IMR-90 (cell line): Measurements from ENCODE around the gene BCAS1. TPM values are rescaled to one million over a fixed set of nuclear protein-coding genes. Genes with fewer than 3 reads are reported as not detected.

ENCODE experiments used
- ATAC-seq: fragments of 200-7000 bp; cut with Tn5 transposase; 2 replicates; pipeline ENCODE4 v1.9.1; 2020; ENCODE audit warnings: low read depth, mild to moderate bottlenecking, moderate library complexity
- BruUV-seq: library from RNA; stranded (reverse); fragments of 400-500 nt; replicated peaks from 2 replicates; lab custom pipeline; 2021; lab: Mats Ljungman, UMichigan
- CTCF ChIA-PET: fragments of 300-600 bp; formaldehyde crosslinking; extraction: SDS; loops from one replicate; lab custom pipeline; 2021; ENCODE audit warnings: antibody characterized with exemption; lab: Yijun Ruan, JAX
- POLR2A ChIA-PET: fragments of 300-600 bp; sonication (Branson Sonifier 250); formaldehyde crosslinking; loops from one replicate; lab custom pipeline; 2022; ENCODE audit warnings: antibody characterized with exemption; ENCODE audit not compliant: unreplicated experiment; lab: Charles Lee
- DNase-seq: peaks from one replicate; pipeline ENCODE4 v3.0.0; 2013
- H2AFZ ChIP-seq: replicated peaks from 2 replicates; pipeline ENCODE3; 2013; ENCODE audit warnings: low read length, mild to moderate bottlenecking; ENCODE audit not compliant: poor library complexity
- H2AK5ac ChIP-seq: 2 replicates; pipeline ENCODE4 v1.6.1; 2013; ENCODE audit warnings: low read depth, low read length, inconsistent platforms
- H2AK9ac ChIP-seq: replicated peaks from 2 replicates; pipeline ENCODE3; 2013; ENCODE audit warnings: mild to moderate bottlenecking, low read depth, low read length, moderate library complexity; ENCODE audit not compliant: poor library complexity
- H2BK120ac ChIP-seq: 2 replicates; pipeline ENCODE4 v1.6.1; 2013; ENCODE audit warnings: low read depth, low read length, inconsistent platforms
- H2BK15ac ChIP-seq: 3 replicates; pipeline ENCODE4 v1.6.1; 2013; ENCODE audit warnings: low read depth, low read length, inconsistent platforms
- H2BK20ac ChIP-seq: 2 replicates; pipeline ENCODE4 v1.6.1; 2013; ENCODE audit warnings: low read depth, mild to moderate bottlenecking, inconsistent platforms, low read length, moderate library complexity
- H2BK5ac ChIP-seq: 2 replicates; pipeline ENCODE4 v1.6.1; 2013; ENCODE audit warnings: mild to moderate bottlenecking, low read depth, low read length, inconsistent platforms; ENCODE audit not compliant: poor library complexity, severe bottlenecking
- H3K14ac ChIP-seq: replicated peaks from 2 replicates; pipeline ENCODE4 v1.6.1; 2013; ENCODE audit warnings: low read depth, low read length, inconsistent platforms
- H3K18ac ChIP-seq: 2 replicates; pipeline ENCODE4 v1.6.1; 2013; ENCODE audit warnings: low read depth, low read length, control low read depth
- H3K23ac ChIP-seq: 2 replicates; pipeline ENCODE4 v1.6.1; 2013; ENCODE audit warnings: low read depth, low read length, inconsistent platforms
- H3K27ac ChIP-seq: 2 replicates; pipeline ENCODE4 v1.5.1; 2013; ENCODE audit warnings: mild to moderate bottlenecking, control low read depth, low read length; ENCODE audit not compliant: insufficient read depth
- H3K27me3 ChIP-seq: 2 replicates; pipeline ENCODE4 v1.6.1; 2013; ENCODE audit warnings: low read length; ENCODE audit not compliant: control insufficient read depth, insufficient read depth
- H3K36me3 ChIP-seq: 2 replicates; pipeline ENCODE4 v1.6.1; 2013; ENCODE audit warnings: low read length, mixed read lengths; ENCODE audit not compliant: control insufficient read depth, insufficient read depth
- H3K4ac ChIP-seq: 2 replicates; pipeline ENCODE4 v1.6.1; 2013; ENCODE audit warnings: low read depth, low read length, inconsistent platforms
- H3K4me1 ChIP-seq: 2 replicates; pipeline ENCODE4 v1.6.1; 2013; ENCODE audit warnings: low read length, mixed read lengths; ENCODE audit not compliant: control insufficient read depth, insufficient read depth
- H3K4me2 ChIP-seq: 2 replicates; pipeline ENCODE4 v1.6.1; 2013; ENCODE audit warnings: low read depth, mild to moderate bottlenecking, control low read depth, low read length, moderate library complexity
- H3K4me3 ChIP-seq: 2 replicates; pipeline ENCODE4 v1.5.1; 2013; ENCODE audit warnings: low read depth, mild to moderate bottlenecking, control low read depth, low read length, moderate library complexity; ENCODE audit not compliant: insufficient read depth
- H3K56ac ChIP-seq: 2 replicates; pipeline ENCODE4 v1.6.1; 2013; ENCODE audit warnings: low read length, inconsistent platforms; ENCODE audit not compliant: insufficient read depth; ENCODE audit errors: extremely low read depth
- H3K79me1 ChIP-seq, 2 experiments: 2 replicates each; pipeline ENCODE4 v1.6.1; 2013; ENCODE audit warnings: low read length in 2 of 2, inconsistent platforms in 1 of 2, low read depth in 1 of 2
- H3K9ac ChIP-seq: 2 replicates; pipeline ENCODE4 v1.6.1; 2013; ENCODE audit warnings: low read depth, low read length, control low read depth
- H3K9me1 ChIP-seq: 2 replicates; pipeline ENCODE4 v1.6.1; 2013; ENCODE audit warnings: low read length, inconsistent platforms; ENCODE audit not compliant: insufficient read depth
- H3K9me3 ChIP-seq: 2 replicates; pipeline ENCODE4 v1.6.1; 2013; ENCODE audit warnings: low read length; ENCODE audit not compliant: control insufficient read depth, insufficient read depth
- H4K20me1 ChIP-seq: 2 replicates; pipeline ENCODE4 v1.6.1; 2013; ENCODE audit warnings: low read length, inconsistent platforms; ENCODE audit not compliant: insufficient read depth
- H4K5ac ChIP-seq: 2 replicates; pipeline ENCODE4 v1.6.1; 2013; ENCODE audit warnings: mild to moderate bottlenecking, low read depth, low read length, control low read depth
- H4K8ac ChIP-seq, 2 experiments: 2 replicates each; pipeline ENCODE4 v1.6.1; 2013; ENCODE audit warnings: low read depth in 2 of 2, low read length in 2 of 2, control low read depth in 1 of 2, inconsistent platforms in 1 of 2
- H4K91ac ChIP-seq: 2 replicates; pipeline ENCODE4 v1.6.1; 2013; ENCODE audit warnings: low read depth, low read length, inconsistent platforms; ENCODE audit not compliant: insufficient read depth
- CEBPB ChIP-seq: IDR thresholded peaks from 2 replicates; pipeline ENCODE4 v1.6.1; 2012; ENCODE audit warnings: low read depth, low read length, improper control_type of control experiment
- CTCF ChIP-seq: conservative IDR thresholded peaks from 2 replicates; pipeline ENCODE4 v1.5.1; 2012; ENCODE audit warnings: mild to moderate bottlenecking, low read depth, low read length, improper control_type of control experiment
- WGBS, 2 experiments: methylation state at CpG; one replicate each; pipeline versions ENCODE4 v1.1.5 to v1.1.7; 2013; ENCODE audit warnings: missing lambda C conversion rate in 2 of 2; ENCODE audit not compliant: insufficient read length in 1 of 2; ENCODE audit errors: extremely low coverage in 2 of 2; 5-methylcytosine and 5-hydroxymethylcytosine counted together
- dilution Hi-C: fragments of 300-500 bp; cut with HindIII; formaldehyde crosslinking; loops from one replicate; pipeline ENCODE4 v1.14.3; 2018; ENCODE audit warnings: low sequenced_read_pairs; ENCODE audit not compliant: unreplicated experiment
- in situ Hi-C: fragments of 300-500 bp; cut with MboI; formaldehyde crosslinking; loops from 3 replicates; pipeline ENCODE4 v1.14.3; 2019; ENCODE audit warnings: low sequenced_read_pairs, inconsistent platforms, mixed read lengths
- intact Hi-C: fragments of 100-400 bp; cut with micrococcal nuclease; formaldehyde crosslinking; loops from 2 replicates; pipeline ENCODE4 v1.10.0; 2022
- polyA plus RNA-seq, 3 experiments: library from polyadenylated mRNA; depleted of rRNA; stranded (reverse); fragments of >200 nt; gene quantifications; 2 replicates each; pipeline ENCODE4 v1.2.3, GENCODE V29; 2012; ENCODE audit warnings: low replicate concordance in 1 of 3
- total RNA-seq: library from RNA; depleted of rRNA; stranded (reverse); fragments of >200 nt; gene quantifications from 2 replicates; pipeline ENCODE4 v1.2.3, GENCODE V29; 2012

The BCAS1 gene
- total and polyA plus RNA-seq, 2 of the 4 experiments (the other 2 are of a cell fraction) = under 0.01 TPM; not detected in 1

GRCh38 chr20:54054516-54054915 lies 15.9 kb downstream of the BCAS1 start:
- intact Hi-C loops = no loop called here
- no peak for DNase-seq
- Histone ChIP-seq H3K23ac (no peak overlapping the region), H4K8ac (no peak overlapping the region), H4K20me1 (no peaks in the 10 kb centered on the region), H3K9ac (no peak overlapping the region), H3K4ac (no peak overlapping the region), H2BK120ac (no peak overlapping the region), H3K56ac (no peak overlapping the region), H2BK5ac (no peak overlapping the region), H4K5ac (no peak overlapping the region), H3K36me3 (no peaks in the 10 kb centered on the region), H3K9me3 (no peaks in the 10 kb centered on the region), H3K4me2 (no peak overlapping the region), H2BK20ac (no peak overlapping the region), H3K4me1 (no peaks in the 10 kb centered on the region), H3K79me1 (no peaks in the 10 kb centered on the region), H3K27ac (no peak overlapping the region), H2AK5ac (no peak overlapping the region), H4K91ac (no peak overlapping the region), H3K9me1 (no peaks in the 10 kb centered on the region), H2AFZ (no peak overlapping the region), H3K27me3 (peaks cover 5% of the 10 kb centered on the region), H3K14ac (no peak overlapping the region), H2AK9ac (no peak overlapping the region), H3K18ac (no peak overlapping the region), H2BK15ac (no peak overlapping the region), H3K4me3 (no peak overlapping the region)
- ChIA-PET POLR2A (no interaction called here), CTCF (no interaction called here)
- in situ Hi-C loops = no loop called here
- dilution Hi-C loops = no loop called here
- no peak for TF ChIP-seq CTCF
- TF ChIP-seq CEBPB = no peak
- BruUV-seq = no TSS peak
- ATAC-seq = no peak
- 80% methylated on average over 1 of the region's 5 CpGs; no CpG with 5 or more reads in 1 of the 2 experiments for WGBS, 2 experiments
